ENCODE measurements around the gene OSTM1. TPM values are rescaled to one million over a fixed set of nuclear protein-coding genes. Genes with fewer than 3 reads are reported as not detected.
"Not testable (repeated sequence)": the region's sequence is repeated elsewhere in the genome, so short reads cannot be mapped to it uniquely, and the experiment has no call there.

OSTM1 gene
- polyA plus RNA-seq, 1 experiment: 35.2 TPM

- CTCF ChIA-PET: no interaction called here
- DNase-seq (ENCODE audit: low read depth, low spot score): no peak
- Histone ChIP-seq H3K27ac (ENCODE audit: low read depth, low read length) (no peak overlapping the region), H3K4me3 (ENCODE audit: low read depth, low read length) (no peak overlapping the region), H3K9me3 (ENCODE audit: control insufficient read depth, insufficient read depth, low read length) (no peaks in the 10 kb centered on the region), H3K27me3 (ENCODE audit: control insufficient read depth, insufficient read depth, low read length) (peaks cover 2% of the 10 kb centered on the region)
- TF ChIP-seq CTCF (IDR thresholded peaks at IDR 0.05; ENCODE audit: low read depth, low read length): no peak
- POLR2A ChIA-PET: no interaction called here
Measured at GRCh38 chr6:108013787-108014439, 60.6 kb downstream of the OSTM1 start.

- Histone ChIP-seq H3K27ac (ENCODE audit: low read depth, low read length) (no peak overlapping the region), H3K27me3 (ENCODE audit: control insufficient read depth, insufficient read depth, low read length) (peaks cover 2% of the 10 kb centered on the region), H3K9me3 (ENCODE audit: control insufficient read depth, insufficient read depth, low read length) (no peaks in the 10 kb centered on the region), H3K4me3 (ENCODE audit: low read depth, low read length) (no peak overlapping the region)
- ChIA-PET POLR2A (no interaction called here), CTCF (interaction anchor here (0.9 to 1.1 kb wide), 2 partner anchors 10 to 30 kb away, joined by 4 to 5 read pairs; no protein-coding TSS in a partner anchor)
- no peak for TF ChIP-seq CTCF (IDR thresholded peaks at IDR 0.05; ENCODE audit: low read depth, low read length)
- no peak for DNase-seq (ENCODE audit: low read depth, low spot score)
Measured at GRCh38 chr6:108009894-108010293, 64.6 kb downstream of the OSTM1 start.

GRCh38 chr6:108009258-108009657, 65.3 kb downstream of the OSTM1 start:
- CTCF ChIA-PET: interaction anchor here (1.1 kb wide), 1 partner anchor 29 kb away, joined by 4 read pairs; no protein-coding TSS in a partner anchor
- H3K4me3 ChIP-seq (ENCODE audit: low read depth, low read length); H3K9me3 ChIP-seq (ENCODE audit: control insufficient read depth, insufficient read depth, low read length); POLR2A ChIA-PET; H3K27ac ChIP-seq (ENCODE audit: low read depth, low read length); H3K27me3 ChIP-seq (ENCODE audit: control insufficient read depth, insufficient read depth, low read length); DNase-seq (ENCODE audit: low read depth, low spot score): not testable (repeated sequence)

- Histone ChIP-seq H3K4me3 (ENCODE audit: low read depth, low read length) (no peak overlapping the region), H3K27me3 (ENCODE audit: control insufficient read depth, insufficient read depth, low read length) (peaks cover 5% of the 10 kb centered on the region), H3K27ac (ENCODE audit: low read depth, low read length) (no peak overlapping the region), H3K9me3 (ENCODE audit: control insufficient read depth, insufficient read depth, low read length) (no peaks in the 10 kb centered on the region)
- DNase-seq (ENCODE audit: low read depth, low spot score): no peak
- ChIA-PET POLR2A (no interaction called here), CTCF (no interaction called here)
- no peak for TF ChIP-seq CTCF (IDR thresholded peaks at IDR 0.05; ENCODE audit: low read depth, low read length)
Measured at GRCh38 chr6:108008363-108008762, 66.2 kb downstream of the OSTM1 start.

GRCh38 chr6:108005961-108006360, 68.6 kb downstream of the OSTM1 start:
- ChIA-PET CTCF (interaction anchor here (1.0 kb wide), 1 partner anchor 26 kb away, joined by 4 read pairs; no protein-coding TSS in a partner anchor), POLR2A (no interaction called here)
- no peak for TF ChIP-seq CTCF (IDR thresholded peaks at IDR 0.05; ENCODE audit: low read depth, low read length)
- H3K27ac ChIP-seq (ENCODE audit: low read depth, low read length): no peak overlapping the region
- H3K4me3 ChIP-seq (ENCODE audit: low read depth, low read length): no peak overlapping the region
- DNase-seq (ENCODE audit: low read depth, low spot score): no peak
- H3K27me3 ChIP-seq (ENCODE audit: control insufficient read depth, insufficient read depth, low read length): peaks cover 8% of the 10 kb centered on the region
- H3K9me3 ChIP-seq (ENCODE audit: control insufficient read depth, insufficient read depth, low read length): no peaks in the 10 kb centered on the region
